Measurements from ENCODE around the gene IGLL5. TPM values are rescaled to one million over a fixed set of nuclear protein-coding genes. Genes with fewer than 3 reads are reported as not detected.

Gene IGLL5
- total RNA-seq, 1 experiment from 2014 or later: not detected

DNA sequence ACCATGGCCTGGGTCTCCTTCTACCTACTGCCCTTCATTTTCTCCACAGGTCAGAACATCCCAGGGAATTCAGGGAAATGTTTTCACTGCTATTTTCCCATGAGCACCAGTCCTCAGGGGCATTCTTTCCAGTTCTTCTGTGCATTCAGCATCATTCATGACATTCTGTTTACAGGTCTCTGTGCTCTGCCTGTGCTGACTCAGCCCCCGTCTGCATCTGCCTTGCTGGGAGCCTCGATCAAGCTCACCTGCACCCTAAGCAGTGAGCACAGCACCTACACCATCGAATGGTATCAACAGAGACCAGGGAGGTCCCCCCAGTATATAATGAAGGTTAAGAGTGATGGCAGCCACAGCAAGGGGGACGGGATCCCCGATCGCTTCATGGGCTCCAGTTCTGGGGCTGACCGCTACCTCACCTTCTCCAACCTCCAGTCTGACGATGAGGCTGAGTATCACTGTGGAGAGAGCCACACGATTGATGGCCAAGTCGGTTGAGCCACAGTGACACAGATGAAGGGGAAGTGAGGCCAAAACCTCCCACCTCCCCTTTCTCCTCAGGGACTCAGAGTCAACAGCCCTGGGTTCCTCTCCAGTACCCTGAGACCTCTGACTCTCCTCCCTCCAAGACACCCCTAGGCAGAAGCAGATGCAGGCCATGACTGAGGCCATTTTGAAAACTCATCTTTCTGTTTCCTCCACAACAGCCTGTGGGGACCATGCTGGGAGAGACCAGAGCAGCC lies 15.9 kb upstream of the IGLL5 start:
- no peaks in the 10 kb centered on the region for H3K4me1 Mint-ChIP-seq (ENCODE audit: low read depth, unreplicated experiment)
- intact Hi-C loops (cut with micrococcal nuclease; ENCODE audit: unreplicated experiment): loop anchor here (10.0 kb wide), 1 partner anchor 67 kb away; no protein-coding TSS in a partner anchor
- TF ChIP-seq CTCF (IDR thresholded peaks at IDR 0.05; ENCODE audit: unreplicated experiment): no peak
- DNase-seq: no peak
- no TSS peak for BruUV-seq (replicated peaks)
- H3K27me3 Mint-ChIP-seq (ENCODE audit: unreplicated experiment): peaks cover 85% of the 10 kb centered on the region
- CTCF ChIA-PET: interaction anchor here (0.6 to 1.6 kb wide), 3 partner anchors 12 to 70 kb away, joined by 3 to 4 read pairs (median 3); no protein-coding TSS in a partner anchor
- H3K4me3 Mint-ChIP-seq (ENCODE audit: low read depth, unreplicated experiment): no peak overlapping the region
- no peaks in the 10 kb centered on the region for H3K36me3 Mint-ChIP-seq (ENCODE audit: insufficient read depth, unreplicated experiment)
- H3K27ac Mint-ChIP-seq (ENCODE audit: unreplicated experiment): no peak overlapping the region
- no peaks in the 10 kb centered on the region for H3K9me3 Mint-ChIP-seq (ENCODE audit: low read depth, unreplicated experiment)

DNA sequence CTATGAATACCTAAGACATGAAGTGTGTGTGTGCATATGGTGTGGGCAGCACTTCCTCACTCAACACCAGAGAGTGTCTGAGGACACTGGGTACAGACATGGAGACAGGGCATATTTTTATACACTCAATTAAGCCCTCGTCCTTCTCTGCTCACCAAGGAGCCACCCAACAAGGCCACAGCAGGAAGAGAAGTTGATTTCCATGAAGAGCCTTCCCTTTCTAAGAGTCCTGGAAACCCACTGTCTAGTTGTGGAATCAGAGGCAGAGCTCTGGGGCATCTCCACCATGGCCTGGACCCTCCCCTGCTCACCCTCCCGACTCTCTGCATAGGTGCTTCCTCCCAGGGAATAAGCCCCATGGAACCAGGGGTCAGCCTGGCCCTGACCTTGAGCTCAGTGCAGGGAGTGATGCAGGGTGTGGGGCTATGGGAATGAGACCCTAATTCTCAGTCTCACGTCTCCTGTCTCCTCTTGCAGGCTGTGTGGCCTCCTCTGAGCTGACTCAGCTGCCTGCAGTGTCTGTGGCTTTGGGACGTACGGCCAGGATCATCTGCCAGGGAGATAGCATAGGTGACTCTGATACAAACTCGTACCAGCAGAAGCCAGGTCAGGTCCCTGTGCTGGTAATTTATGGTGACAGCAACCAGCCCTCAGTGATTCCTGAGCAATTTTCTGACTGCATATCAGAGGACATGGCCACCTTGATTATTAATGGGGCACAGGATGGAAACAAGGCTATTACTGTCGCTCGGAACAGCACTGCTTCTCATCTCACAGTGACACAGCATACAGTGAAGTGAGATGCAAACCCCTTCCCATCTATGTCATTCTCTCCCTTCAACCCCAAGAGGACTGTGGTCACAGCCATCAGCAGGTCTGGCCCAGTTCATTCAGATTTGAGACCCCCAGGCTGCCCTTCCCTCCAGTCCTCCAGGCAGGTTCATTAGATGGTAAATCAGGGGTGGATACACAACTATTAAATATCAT lies 14.6 kb upstream of the IGLL5 start:
- BruUV-seq (replicated peaks): no TSS peak
- H3K36me3 Mint-ChIP-seq (ENCODE audit: insufficient read depth, unreplicated experiment): no peaks in the 10 kb centered on the region
- intact Hi-C loops (cut with micrococcal nuclease; ENCODE audit: unreplicated experiment): loop anchor here (10.0 kb wide), 1 partner anchor 68 kb away; no protein-coding TSS in a partner anchor
- H3K9me3 Mint-ChIP-seq (ENCODE audit: low read depth, unreplicated experiment): no peaks in the 10 kb centered on the region
- peaks cover 79% of the 10 kb centered on the region for H3K27me3 Mint-ChIP-seq (ENCODE audit: unreplicated experiment)
- no peaks in the 10 kb centered on the region for H3K4me1 Mint-ChIP-seq (ENCODE audit: low read depth, unreplicated experiment)
- H3K4me3 Mint-ChIP-seq (ENCODE audit: low read depth, unreplicated experiment): no peak overlapping the region
- no peak for DNase-seq
- no peak for TF ChIP-seq CTCF (IDR thresholded peaks at IDR 0.05; ENCODE audit: unreplicated experiment)
- H3K27ac Mint-ChIP-seq (ENCODE audit: unreplicated experiment): no peak overlapping the region
- CTCF ChIA-PET: interaction anchor here (0.6 kb wide), 4 partner anchors 15 to 206 kb away, joined by 3 to 7 read pairs (median 4); partner anchors contain the start of gene IGLL5

- Mint-ChIP-seq H3K36me3 (ENCODE audit: insufficient read depth, unreplicated experiment) (no peaks in the 10 kb centered on the region), H3K4me3 (ENCODE audit: low read depth, unreplicated experiment) (no peak overlapping the region), H3K4me1 (ENCODE audit: low read depth, unreplicated experiment) (no peaks in the 10 kb centered on the region), H3K9me3 (ENCODE audit: low read depth, unreplicated experiment) (no peaks in the 10 kb centered on the region), H3K27ac (ENCODE audit: unreplicated experiment) (no peak overlapping the region), H3K27me3 (ENCODE audit: unreplicated experiment) (peaks cover 68% of the 10 kb centered on the region)
- BruUV-seq (replicated peaks): no TSS peak
- intact Hi-C loops (cut with micrococcal nuclease; ENCODE audit: unreplicated experiment): loop anchor here (10.0 kb wide), 1 partner anchor 73 kb away; no protein-coding TSS in a partner anchor
- TF ChIP-seq CTCF (IDR thresholded peaks at IDR 0.05; ENCODE audit: unreplicated experiment): peak; percentile 81
- CTCF ChIA-PET: interaction anchor here (0.6 to 1.2 kb wide), 14 partner anchors 22 to 414 kb away, joined by 3 to 22 read pairs (median 4); no protein-coding TSS in a partner anchor
- DNase-seq: peak; percentile 79
Observed at GRCh38 chr22:22877523-22878210, 9.9 kb upstream of the IGLL5 start.

GRCh38 chr22:22878211-22878570 lies 9.4 kb upstream of the IGLL5 start:
- H3K4me3 Mint-ChIP-seq (ENCODE audit: low read depth, unreplicated experiment): no peak overlapping the region
- no peak for TF ChIP-seq CTCF (IDR thresholded peaks at IDR 0.05; ENCODE audit: unreplicated experiment)
- CTCF ChIA-PET: interaction anchor here (1.2 kb wide), 1 partner anchor 212 kb away, joined by 8 read pairs; no protein-coding TSS in a partner anchor
- peaks cover 68% of the 10 kb centered on the region for H3K27me3 Mint-ChIP-seq (ENCODE audit: unreplicated experiment)
- H3K9me3 Mint-ChIP-seq (ENCODE audit: low read depth, unreplicated experiment): no peaks in the 10 kb centered on the region
- intact Hi-C loops (cut with micrococcal nuclease; ENCODE audit: unreplicated experiment): loop anchor here (10.0 kb wide), 1 partner anchor 73 kb away; no protein-coding TSS in a partner anchor
- BruUV-seq (replicated peaks): no TSS peak
- H3K4me1 Mint-ChIP-seq (ENCODE audit: low read depth, unreplicated experiment): no peaks in the 10 kb centered on the region
- no peak for DNase-seq
- no peak overlapping the region for H3K27ac Mint-ChIP-seq (ENCODE audit: unreplicated experiment)
- no peaks in the 10 kb centered on the region for H3K36me3 Mint-ChIP-seq (ENCODE audit: insufficient read depth, unreplicated experiment)
